Medulla oblongata (tissue), 1 donor: Measurements from ENCODE around the gene SCARF2.
"Not testable (repeated sequence)": the region's sequence is repeated elsewhere in the genome, so short reads cannot be mapped to it uniquely, and the experiment has no call there.

Experiments
- DNase-seq: peaks from one replicate; pipeline ENCODE4 v3.0.0-alpha.2; 2015; ENCODE audit errors: extremely low spot score

The SCARF2 gene

GRCh38 chr22:20463324-20464095 lies 25.9 kb upstream of the SCARF2 start:
- no peak for DNase-seq

- no peak for DNase-seq
Measured at GRCh38 chr22:20459862-20460261, 22.2 kb upstream of the SCARF2 start.

- no peak for DNase-seq
Measured at GRCh38 chr22:20459152-20459542, 21.5 kb upstream of the SCARF2 start.

- DNase-seq = no peak
Measured at GRCh38 chr22:20458530-20459151, 21.0 kb upstream of the SCARF2 start.

- no peak for DNase-seq
Measured at GRCh38 chr22:20457506-20458240, 20.0 kb upstream of the SCARF2 start.

GRCh38 chr22:20456722-20457076 lies 19.1 kb upstream of the SCARF2 start:
- no peak for DNase-seq

- peak; percentile 71 for DNase-seq
Measured at GRCh38 chr22:20456064-20456721, 18.6 kb upstream of the SCARF2 start.

- no peak for DNase-seq
Measured at GRCh38 chr22:20455709-20456063, 18.1 kb upstream of the SCARF2 start.

- no peak for DNase-seq
Measured at GRCh38 chr22:20453222-20453621, 15.6 kb upstream of the SCARF2 start.

GRCh38 chr22:20451920-20452319 lies 14.3 kb upstream of the SCARF2 start:
- DNase-seq = no peak

- DNase-seq = not testable (repeated sequence)
Measured at GRCh38 chr22:20451129-20451778, 13.6 kb upstream of the SCARF2 start.

- DNase-seq = no peak
Measured at GRCh38 chr22:20450551-20450906, 12.9 kb upstream of the SCARF2 start.

- no peak for DNase-seq
Measured at GRCh38 chr22:20449819-20450550, 12.4 kb upstream of the SCARF2 start.

GRCh38 chr22:20448630-20449029 lies 11.0 kb upstream of the SCARF2 start:
- no peak for DNase-seq

GRCh38 chr22:20446383-20446970 lies 8.9 kb upstream of the SCARF2 start:
- DNase-seq = no peak

- no peak for DNase-seq
Measured at GRCh38 chr22:20444325-20444724, 6.7 kb upstream of the SCARF2 start.

GRCh38 chr22:20442485-20443284 lies 5.1 kb upstream of the SCARF2 start:
- no peak for DNase-seq

GRCh38 chr22:20441631-20442484 lies 4.2 kb upstream of the SCARF2 start:
- no peak for DNase-seq
